ENCODE results near the gene SEMA4A. TPM values are rescaled to one million over a fixed set of nuclear protein-coding genes. Genes with fewer than 3 reads are reported as not detected.

SEMA4A gene
- total and polyA plus RNA-seq, 9 of the 15 experiments (the other 6 are each of a cell fraction or from before 2014, with no cell fraction given): 0.04 to 1.7 (median 0.45) TPM

DNA sequence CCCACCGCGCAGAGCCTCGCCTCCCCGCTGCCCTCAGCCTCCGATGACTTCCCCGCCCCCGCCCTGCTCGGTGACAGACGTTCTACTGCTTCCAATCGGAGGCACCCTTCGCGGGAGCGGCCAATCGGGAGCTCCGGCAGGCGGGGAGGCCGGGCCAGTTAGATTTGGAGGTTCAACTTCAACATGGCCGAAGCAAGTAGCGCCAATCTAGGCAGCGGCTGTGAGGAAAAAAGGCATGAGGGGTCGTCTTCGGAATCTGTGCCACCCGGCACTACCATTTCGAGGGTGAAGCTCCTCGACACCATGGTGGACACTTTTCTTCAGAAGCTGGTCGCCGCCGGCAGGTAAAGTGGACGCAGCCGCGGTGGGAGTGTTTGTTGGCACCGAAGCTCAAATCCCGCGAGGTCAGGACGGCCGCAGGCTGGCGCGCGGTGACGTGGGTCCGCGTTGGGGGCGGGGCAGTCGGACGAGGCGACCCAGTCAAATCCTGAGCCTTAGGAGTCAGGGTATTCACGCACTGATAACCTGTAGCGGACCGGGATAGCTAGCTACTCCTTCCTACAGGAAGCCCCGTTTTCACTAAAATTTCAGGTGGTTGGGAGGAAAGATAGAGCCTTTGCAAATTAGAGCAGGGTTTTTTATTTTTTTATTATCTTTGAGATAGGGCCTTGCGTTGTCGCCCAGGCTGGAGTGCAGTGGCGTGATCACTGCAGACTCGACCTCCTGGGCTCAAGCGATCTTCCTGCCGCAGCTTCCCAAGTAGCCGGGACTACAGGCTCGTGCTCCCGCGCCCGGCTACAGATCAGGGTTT is 59.7 kb downstream of the SEMA4A start, which contains the start of gene PMF1 (continued):
- TF ChIP-seq CHAMP1 (IDR thresholded peaks at IDR 0.05): no peak
- peak; percentile 91 for TF ChIP-seq PML (IDR thresholded peaks at IDR 0.05; ENCODE audit: low read length)
- no peak for TF ChIP-seq ZNF551 (CRISPR knock-in tag; IDR thresholded peaks at IDR 0.05)
- no peak for TF ChIP-seq CHCHD3 (CRISPR knock-in tag; IDR thresholded peaks at IDR 0.05)
- no peak for TF ChIP-seq KLF1 (tag; IDR thresholded peaks at IDR 0.05)
- TF ChIP-seq NCOA2 (IDR thresholded peaks at IDR 0.05; ENCODE audit: partially characterized antibody in 2 of 2): no peak
- TF ChIP-seq, protein P1, sequence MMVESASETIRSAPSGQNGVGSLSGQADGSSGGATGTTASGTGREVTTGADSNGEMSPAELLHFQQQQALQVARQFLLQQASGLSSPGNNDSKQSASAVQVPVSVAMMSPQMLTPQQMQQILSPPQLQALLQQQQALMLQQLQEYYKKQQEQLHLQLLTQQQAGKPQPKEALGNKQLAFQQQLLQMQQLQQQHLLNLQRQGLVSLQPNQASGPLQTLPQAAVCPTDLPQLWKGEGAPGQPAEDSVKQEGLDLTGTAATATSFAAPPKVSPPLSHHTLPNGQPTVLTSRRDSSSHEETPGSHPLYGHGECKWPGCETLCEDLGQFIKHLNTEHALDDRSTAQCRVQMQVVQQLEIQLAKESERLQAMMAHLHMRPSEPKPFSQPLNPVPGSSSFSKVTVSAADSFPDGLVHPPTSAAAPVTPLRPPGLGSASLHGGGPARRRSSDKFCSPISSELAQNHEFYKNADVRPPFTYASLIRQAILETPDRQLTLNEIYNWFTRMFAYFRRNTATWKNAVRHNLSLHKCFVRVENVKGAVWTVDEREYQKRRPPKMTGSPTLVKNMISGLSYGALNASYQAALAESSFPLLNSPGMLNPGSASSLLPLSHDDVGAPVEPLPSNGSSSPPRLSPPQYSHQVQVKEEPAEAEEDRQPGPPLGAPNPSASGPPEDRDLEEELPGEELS (CRISPR knock-in tag; IDR thresholded peaks at IDR 0.05; ENCODE audit: borderline replicate concordance): 0 out of 2 replicates have a peak, but pooled peaks have one; percentile 49
- TF ChIP-seq ZC3H8 (IDR thresholded peaks at IDR 0.05): no peak
- TF ChIP-seq ATF4 (CRISPR knock-in tag; IDR thresholded peaks at IDR 0.05): no peak
- no peak for TF ChIP-seq HNRNPH1 (optimal IDR thresholded peaks at IDR 0.05; ENCODE audit: low read depth, low read length)
- TF ChIP-seq GATAD2B (IDR thresholded peaks at IDR 0.05; ENCODE audit: borderline replicate concordance): no peak
- TF ChIP-seq HDAC8 (tag; IDR thresholded peaks at IDR 0.05): no peak
- TF ChIP-seq, protein P2, sequence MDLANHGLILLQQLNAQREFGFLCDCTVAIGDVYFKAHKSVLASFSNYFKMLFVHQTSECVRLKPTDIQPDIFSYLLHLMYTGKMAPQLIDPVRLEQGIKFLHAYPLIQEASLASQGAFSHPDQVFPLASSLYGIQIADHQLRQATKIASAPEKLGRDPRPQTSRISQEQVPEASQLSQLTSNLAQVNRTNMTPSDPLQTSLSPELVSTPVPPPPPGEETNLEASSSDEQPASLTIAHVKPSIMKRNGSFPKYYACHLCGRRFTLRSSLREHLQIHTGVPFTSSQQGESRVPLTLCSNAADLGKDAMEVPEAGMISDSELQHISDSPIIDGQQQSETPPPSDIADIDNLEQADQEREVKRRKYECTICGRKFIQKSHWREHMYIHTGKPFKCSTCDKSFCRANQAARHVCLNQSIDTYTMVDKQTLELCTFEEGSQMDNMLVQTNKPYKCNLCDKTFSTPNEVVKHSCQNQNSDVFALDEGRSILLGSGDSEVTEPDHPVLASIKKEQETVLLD (IDR thresholded peaks at IDR 0.05): no peak
- no peak; the same call in 1 of the 2 replicates for TF ChIP-seq CBFB (CRISPR knock-in tag; IDR thresholded peaks at IDR 0.05)
- TF ChIP-seq, protein P3, sequence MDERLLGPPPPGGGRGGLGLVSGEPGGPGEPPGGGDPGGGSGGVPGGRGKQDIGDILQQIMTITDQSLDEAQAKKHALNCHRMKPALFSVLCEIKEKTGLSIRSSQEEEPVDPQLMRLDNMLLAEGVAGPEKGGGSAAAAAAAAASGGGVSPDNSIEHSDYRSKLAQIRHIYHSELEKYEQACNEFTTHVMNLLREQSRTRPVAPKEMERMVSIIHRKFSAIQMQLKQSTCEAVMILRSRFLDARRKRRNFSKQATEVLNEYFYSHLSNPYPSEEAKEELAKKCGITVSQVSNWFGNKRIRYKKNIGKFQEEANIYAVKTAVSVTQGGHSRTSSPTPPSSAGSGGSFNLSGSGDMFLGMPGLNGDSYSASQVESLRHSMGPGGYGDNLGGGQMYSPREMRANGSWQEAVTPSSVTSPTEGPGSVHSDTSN (CRISPR knock-in tag; IDR thresholded peaks at IDR 0.05; ENCODE audit: low read depth): peak; percentile 75
- TF ChIP-seq, protein P3 (tag; conservative IDR thresholded peaks at IDR 0.05; ENCODE audit: low read depth): peak; percentile 95
